ENCODE measurements around the gene PHACTR3. TPM values are rescaled to one million over a fixed set of nuclear protein-coding genes. Genes with fewer than 3 reads are reported as not detected.

The PHACTR3 gene
- total and polyA plus RNA-seq, 2 donors = 2.9 to 35.8 TPM

DNA sequence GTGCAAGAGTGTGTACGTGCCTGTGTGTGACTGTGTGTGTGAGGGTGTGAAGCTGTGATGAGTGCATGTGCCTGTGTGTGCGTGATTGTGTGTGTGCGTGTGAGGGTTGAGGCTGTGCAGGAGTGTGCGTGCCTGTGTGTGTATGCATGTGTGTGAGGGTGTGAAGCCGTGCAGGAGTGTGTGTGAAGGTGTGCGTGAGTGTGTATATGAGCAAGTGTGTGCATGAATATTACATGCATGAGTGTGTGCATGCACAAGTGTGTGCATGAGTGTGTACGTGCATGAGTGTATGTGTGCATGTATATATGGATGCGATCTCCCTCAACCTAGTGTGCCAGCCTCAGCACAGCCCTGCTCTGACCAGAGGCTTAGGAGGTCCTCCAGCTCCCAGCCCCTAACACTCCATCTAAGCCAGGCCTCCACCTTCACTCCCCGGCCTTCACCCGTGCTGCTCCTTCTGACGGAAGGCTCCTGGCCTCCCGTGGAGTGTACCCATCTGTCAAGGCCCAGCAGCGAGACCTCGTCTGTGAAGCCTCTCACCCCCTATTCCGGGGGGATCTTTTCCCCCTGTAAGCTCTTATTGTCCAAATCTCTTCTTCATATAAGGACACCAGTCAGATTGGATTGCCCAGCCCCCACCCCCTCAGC lies 19.9 kb upstream of the PHACTR3 start:
- no peak for DNase-seq (ENCODE audit: low read depth in 6 of 9, low spot score in 9 of 9)
- Histone ChIP-seq H3K4me3 (ENCODE audit: low read length in 2 of 2) (no peak overlapping the region), H3K9me3 (ENCODE audit: control insufficient read depth in 2 of 2, insufficient read depth in 1 of 2, low read length in 1 of 2) (peaks cover 0 to 1% of the 10 kb centered on the region in 2 donors), H3K27ac (ENCODE audit: low read depth in 1 of 2, low read length in 1 of 2) (no peak overlapping the region), H3K36me3 (ENCODE audit: control insufficient read depth in 2 of 2, insufficient read depth in 2 of 2, low read length in 1 of 2) (no peaks in the 10 kb centered on the region), H3K27me3 (ENCODE audit: control insufficient read depth in 2 of 2, insufficient read depth in 1 of 2, low read length in 1 of 2) (peaks cover 0 to 9% of the 10 kb centered on the region in 2 donors), H3K4me1 (ENCODE audit: control insufficient read depth in 2 of 2, insufficient read depth in 2 of 2, low read length in 2 of 2) (no peaks in the 10 kb centered on the region)
- WGBS = 93% methylated on average over 15 of the region's 15 CpGs

DNA sequence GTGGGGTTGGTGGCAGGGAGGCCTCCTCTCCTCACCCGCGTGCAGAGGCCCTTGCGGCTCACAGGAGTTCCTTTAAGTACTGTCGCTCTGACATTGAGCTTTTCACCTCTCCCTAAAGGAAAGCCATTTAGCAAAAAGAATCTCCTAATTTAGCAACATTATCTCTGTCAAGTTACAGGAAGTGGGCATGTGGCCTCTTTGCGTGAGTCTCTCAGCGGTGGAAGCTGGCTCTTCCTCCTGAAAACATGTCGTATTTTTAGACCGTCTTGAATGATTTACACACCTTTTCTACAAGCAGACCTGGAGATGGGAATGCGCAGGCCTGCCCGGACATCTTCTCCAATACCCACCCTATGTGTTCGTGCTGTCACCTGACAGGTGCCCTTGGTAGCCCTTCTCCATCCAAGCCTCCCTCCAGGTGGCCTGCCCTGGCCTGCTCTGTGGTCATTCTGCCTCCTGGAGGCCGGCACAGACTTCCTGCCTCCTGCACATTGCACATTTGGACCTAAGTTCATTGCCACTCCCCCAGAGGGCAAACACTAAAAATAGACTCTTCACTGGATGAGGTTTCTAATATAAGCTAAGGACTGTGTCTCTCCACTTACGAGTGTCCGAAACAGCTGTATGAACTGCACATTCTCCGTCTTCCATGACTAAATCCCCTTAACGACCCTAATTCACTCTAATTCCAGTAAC lies 18.5 kb upstream of the PHACTR3 start:
- Histone ChIP-seq H3K27me3 (ENCODE audit: control insufficient read depth in 2 of 2, insufficient read depth in 1 of 2, low read length in 1 of 2) (peaks cover 0 to 4% of the 10 kb centered on the region in 2 donors), H3K9me3 (ENCODE audit: control insufficient read depth in 2 of 2, insufficient read depth in 1 of 2, low read length in 1 of 2) (peaks cover 0 to 1% of the 10 kb centered on the region in 2 donors), H3K27ac (ENCODE audit: low read depth in 1 of 2, low read length in 1 of 2) (no peak overlapping the region), H3K36me3 (ENCODE audit: control insufficient read depth in 2 of 2, insufficient read depth in 2 of 2, low read length in 1 of 2) (no peaks in the 10 kb centered on the region), H3K4me1 (ENCODE audit: control insufficient read depth in 2 of 2, insufficient read depth in 2 of 2, low read length in 2 of 2) (no peaks in the 10 kb centered on the region), H3K4me3 (ENCODE audit: low read length in 2 of 2) (no peak overlapping the region)
- 45% methylated on average over 16 of the region's 16 CpGs for WGBS
- no peak for DNase-seq (ENCODE audit: low read depth in 6 of 9, low spot score in 9 of 9)

DNA sequence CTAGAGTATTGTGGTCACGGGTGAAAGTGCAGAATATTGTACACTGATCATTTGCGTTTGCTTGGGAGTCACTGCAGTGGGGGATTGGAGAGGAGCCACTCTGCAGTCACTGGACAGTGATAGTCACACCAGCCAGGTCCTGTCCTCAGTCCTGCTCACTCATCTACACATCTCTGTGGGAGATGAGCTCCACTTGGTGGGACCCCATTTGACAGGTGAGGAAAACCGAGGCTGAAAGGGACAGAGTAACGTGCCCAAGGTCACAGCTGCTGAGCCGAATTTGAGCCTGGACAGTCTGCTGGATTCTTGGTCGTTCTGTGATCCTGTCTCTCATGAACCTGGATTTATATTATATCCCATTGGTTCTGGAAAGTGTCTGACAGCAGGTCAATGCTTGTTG lies 17.7 kb upstream of the PHACTR3 start:
- WGBS = 95% methylated on average over 6 of the region's 6 CpGs
- no peak overlapping the region for H3K27ac ChIP-seq (ENCODE audit: low read depth in 1 of 2, low read length in 1 of 2)
- H3K36me3 ChIP-seq (ENCODE audit: control insufficient read depth in 2 of 2, insufficient read depth in 2 of 2, low read length in 1 of 2) = no peaks in the 10 kb centered on the region
- H3K4me1 ChIP-seq (ENCODE audit: control insufficient read depth in 2 of 2, insufficient read depth in 2 of 2, low read length in 2 of 2) = no peaks in the 10 kb centered on the region
- no peak overlapping the region for H3K4me3 ChIP-seq (ENCODE audit: low read length in 2 of 2)
- H3K9me3 ChIP-seq (ENCODE audit: control insufficient read depth in 2 of 2, insufficient read depth in 1 of 2, low read length in 1 of 2) = peaks cover 0 to 1% of the 10 kb centered on the region in 2 donors
- H3K27me3 ChIP-seq (ENCODE audit: control insufficient read depth in 2 of 2, insufficient read depth in 1 of 2, low read length in 1 of 2) = peaks cover 0 to 3% of the 10 kb centered on the region in 2 donors
- no peak for DNase-seq (ENCODE audit: low read depth in 6 of 9, low spot score in 9 of 9)

DNA sequence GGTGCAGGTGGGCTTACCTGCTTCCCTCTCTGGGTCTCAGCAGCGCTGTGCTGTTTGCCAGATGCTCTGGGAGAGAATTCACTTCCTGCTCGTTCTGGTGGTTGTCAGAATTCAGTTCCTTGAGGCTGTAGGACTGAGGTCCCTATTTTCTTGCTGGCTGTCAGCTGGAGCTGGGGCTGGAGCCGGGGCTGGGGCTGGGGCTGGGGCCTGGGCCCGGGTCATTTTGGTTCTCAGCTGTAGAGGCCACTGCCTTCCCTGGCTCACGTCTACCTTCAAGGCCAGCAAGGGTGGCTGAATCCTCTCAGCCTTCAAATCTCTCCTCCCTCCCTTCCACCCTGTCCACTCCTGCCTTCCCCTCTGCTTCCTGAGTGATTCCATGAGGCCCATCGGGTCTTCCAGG lies 16.8 kb upstream of the PHACTR3 start:
- 93% methylated on average over 6 of the region's 6 CpGs for WGBS

DNA sequence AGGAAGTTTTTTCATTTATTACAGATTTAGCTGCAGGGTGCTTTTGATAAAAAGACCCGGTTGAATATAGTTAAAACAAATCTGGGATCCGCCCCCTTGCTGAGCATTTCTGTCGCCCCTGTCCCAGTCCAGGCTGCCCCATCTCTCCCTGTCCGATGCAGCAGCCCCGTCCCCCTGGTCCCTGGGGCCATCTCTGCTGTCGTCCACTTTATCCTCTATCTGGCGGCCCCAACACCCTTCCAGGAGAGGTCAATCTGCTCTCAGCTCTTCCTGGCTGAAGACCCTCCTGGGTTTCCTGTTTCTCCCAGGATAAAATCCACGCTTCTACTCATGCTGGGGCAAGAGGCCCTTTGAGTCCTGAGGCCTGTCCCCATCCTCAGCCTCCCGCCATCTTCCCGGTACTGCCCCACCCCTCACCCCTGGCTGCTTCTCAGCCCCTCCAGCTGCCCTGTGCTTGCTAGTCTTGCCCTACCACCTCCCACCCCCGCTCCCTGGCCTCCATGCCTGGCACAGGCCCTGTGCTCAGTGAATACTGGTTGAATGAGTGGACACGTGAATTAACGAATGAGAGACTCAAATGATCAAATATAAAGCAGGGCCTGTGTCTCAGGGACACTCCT lies 16.0 kb upstream of the PHACTR3 start:
- Histone ChIP-seq H3K36me3 (ENCODE audit: control insufficient read depth in 2 of 2, insufficient read depth in 2 of 2, low read length in 1 of 2) (no peaks in the 10 kb centered on the region), H3K4me3 (ENCODE audit: low read length in 2 of 2) (no peak overlapping the region), H3K9me3 (ENCODE audit: control insufficient read depth in 2 of 2, insufficient read depth in 1 of 2, low read length in 1 of 2) (peaks cover 0 to 1% of the 10 kb centered on the region in 2 donors), H3K27ac (ENCODE audit: low read depth in 1 of 2, low read length in 1 of 2) (no peak overlapping the region), H3K4me1 (ENCODE audit: control insufficient read depth in 2 of 2, insufficient read depth in 2 of 2, low read length in 2 of 2) (no peaks in the 10 kb centered on the region), H3K27me3 (ENCODE audit: control insufficient read depth in 2 of 2, insufficient read depth in 1 of 2, low read length in 1 of 2) (peaks cover 0 to 3% of the 10 kb centered on the region in 2 donors)
- no peak for DNase-seq (ENCODE audit: low read depth in 6 of 9, low spot score in 9 of 9)
- WGBS = 92% methylated on average over 13 of the region's 13 CpGs

More for the DNA sequence above, 16.8 kb upstream of the PHACTR3 start:
- Histone ChIP-seq H3K9me3 (ENCODE audit: control insufficient read depth in 2 of 2, insufficient read depth in 1 of 2, low read length in 1 of 2) (peaks cover 0 to 1% of the 10 kb centered on the region in 2 donors), H3K4me3 (ENCODE audit: low read length in 2 of 2) (no peak overlapping the region), H3K27me3 (ENCODE audit: control insufficient read depth in 2 of 2, insufficient read depth in 1 of 2, low read length in 1 of 2) (peaks cover 0 to 3% of the 10 kb centered on the region in 2 donors), H3K4me1 (ENCODE audit: control insufficient read depth in 2 of 2, insufficient read depth in 2 of 2, low read length in 2 of 2) (no peaks in the 10 kb centered on the region), H3K36me3 (ENCODE audit: control insufficient read depth in 2 of 2, insufficient read depth in 2 of 2, low read length in 1 of 2) (no peaks in the 10 kb centered on the region), H3K27ac (ENCODE audit: low read depth in 1 of 2, low read length in 1 of 2) (no peak overlapping the region)
- no peak for DNase-seq (ENCODE audit: low read depth in 6 of 9, low spot score in 9 of 9)

DNA sequence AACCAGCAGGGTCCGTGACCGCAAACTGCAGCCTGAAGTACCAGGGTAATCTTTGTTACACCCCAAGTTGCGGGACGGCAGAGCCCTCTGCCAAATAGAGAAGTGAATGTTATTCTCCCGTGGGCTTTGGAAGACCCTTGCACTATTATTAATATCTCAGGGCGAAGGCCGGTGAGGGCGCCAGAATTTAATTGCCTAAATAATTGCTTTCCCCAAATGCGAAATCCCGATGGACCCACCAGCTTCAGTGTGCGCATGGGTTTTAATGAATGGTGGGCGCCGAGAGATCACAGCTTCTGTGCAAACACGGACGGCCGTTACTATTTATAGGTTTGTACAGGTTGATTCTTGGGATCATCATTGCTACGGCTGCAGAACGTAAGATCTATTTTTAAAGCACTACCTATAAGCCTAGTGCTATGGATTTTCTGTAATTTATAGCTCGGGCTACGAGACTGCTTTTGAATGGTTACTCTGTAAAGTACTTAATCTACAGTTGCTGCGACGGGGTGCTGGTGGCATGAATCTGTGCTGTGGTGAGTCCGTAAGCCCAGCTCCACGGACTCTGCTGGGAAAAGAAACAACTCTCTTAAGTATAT lies 15.2 kb upstream of the PHACTR3 start:
- H3K36me3 ChIP-seq (ENCODE audit: control insufficient read depth in 2 of 2, insufficient read depth in 2 of 2, low read length in 1 of 2) = no peaks in the 10 kb centered on the region
- DNase-seq (ENCODE audit: low read depth in 6 of 9, low spot score in 9 of 9) = no peak
- no peaks in the 10 kb centered on the region for H3K4me1 ChIP-seq (ENCODE audit: control insufficient read depth in 2 of 2, insufficient read depth in 2 of 2, low read length in 2 of 2)
- 97% methylated on average over 24 of the region's 24 CpGs for WGBS
- H3K9me3 ChIP-seq (ENCODE audit: control insufficient read depth in 2 of 2, insufficient read depth in 1 of 2, low read length in 1 of 2) = no peaks in the 10 kb centered on the region
- no peak overlapping the region for H3K4me3 ChIP-seq (ENCODE audit: low read length in 2 of 2)
- peaks cover 0 to 3% of the 10 kb centered on the region in 2 donors for H3K27me3 ChIP-seq (ENCODE audit: control insufficient read depth in 2 of 2, insufficient read depth in 1 of 2, low read length in 1 of 2)
- no peak overlapping the region for H3K27ac ChIP-seq (ENCODE audit: low read depth in 1 of 2, low read length in 1 of 2)

DNA sequence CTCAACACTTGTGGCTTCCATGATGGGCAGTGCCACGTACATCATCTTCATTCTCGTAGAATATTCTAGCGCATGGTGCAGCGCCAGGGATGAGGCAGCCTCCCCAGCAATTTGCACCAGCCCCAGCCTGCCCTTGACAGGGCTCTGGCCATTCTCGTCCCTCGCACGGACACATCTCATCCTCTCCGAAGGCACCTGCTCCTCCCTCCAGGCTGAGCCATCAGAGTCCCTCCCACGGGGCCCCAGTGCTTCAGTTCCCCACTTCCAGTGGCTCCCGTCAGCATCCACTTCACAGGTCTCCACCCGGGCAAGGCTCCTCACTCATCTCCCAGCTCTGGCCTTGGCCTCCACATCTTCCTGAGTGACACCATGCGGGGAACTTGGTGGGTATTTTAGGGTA lies 13.3 kb upstream of the PHACTR3 start:
- WGBS = 95% methylated on average over 12 of the region's 12 CpGs
- H3K27ac ChIP-seq (ENCODE audit: low read depth in 1 of 2, low read length in 1 of 2) = no peak overlapping the region
- no peaks in the 10 kb centered on the region for H3K4me1 ChIP-seq (ENCODE audit: control insufficient read depth in 2 of 2, insufficient read depth in 2 of 2, low read length in 2 of 2)
- H3K36me3 ChIP-seq (ENCODE audit: control insufficient read depth in 2 of 2, insufficient read depth in 2 of 2, low read length in 1 of 2) = no peaks in the 10 kb centered on the region
- H3K27me3 ChIP-seq (ENCODE audit: control insufficient read depth in 2 of 2, insufficient read depth in 1 of 2, low read length in 1 of 2) = no peaks in the 10 kb centered on the region
- no peak for DNase-seq (ENCODE audit: low read depth in 6 of 9, low spot score in 9 of 9)
- H3K9me3 ChIP-seq (ENCODE audit: control insufficient read depth in 2 of 2, insufficient read depth in 1 of 2, low read length in 1 of 2) = no peaks in the 10 kb centered on the region
- H3K4me3 ChIP-seq (ENCODE audit: low read length in 2 of 2) = no peak overlapping the region

DNA sequence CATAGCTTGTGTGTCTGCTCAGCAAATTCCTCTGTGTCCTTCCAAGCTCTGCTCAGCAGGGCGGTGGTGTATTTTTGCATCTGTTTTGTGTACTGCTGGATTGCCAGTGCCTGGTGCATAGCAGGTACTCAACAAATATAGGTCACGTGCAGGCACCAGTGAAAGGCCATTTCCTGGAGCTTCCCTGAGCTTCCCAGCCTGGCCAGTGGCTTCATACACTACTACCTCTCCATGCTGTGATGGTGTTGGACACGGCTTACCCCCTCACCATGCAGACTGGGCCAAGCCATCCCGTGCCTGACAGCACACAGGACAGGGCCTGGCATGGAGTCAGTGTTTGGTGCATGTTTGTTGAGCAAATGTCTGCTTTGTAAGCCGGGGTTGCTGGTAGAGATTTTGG lies 7.7 kb upstream of the PHACTR3 start:
- Histone ChIP-seq H3K36me3 (ENCODE audit: control insufficient read depth in 2 of 2, insufficient read depth in 2 of 2, low read length in 1 of 2) (no peaks in the 10 kb centered on the region), H3K27me3 (ENCODE audit: control insufficient read depth in 2 of 2, insufficient read depth in 1 of 2, low read length in 1 of 2) (peaks cover 1 to 7% of the 10 kb centered on the region in 2 donors), H3K9me3 (ENCODE audit: control insufficient read depth in 2 of 2, insufficient read depth in 1 of 2, low read length in 1 of 2) (no peaks in the 10 kb centered on the region), H3K27ac (ENCODE audit: low read depth in 1 of 2, low read length in 1 of 2) (no peak overlapping the region), H3K4me1 (ENCODE audit: control insufficient read depth in 2 of 2, insufficient read depth in 2 of 2, low read length in 2 of 2) (no peaks in the 10 kb centered on the region), H3K4me3 (ENCODE audit: low read length in 2 of 2) (no peak overlapping the region)
- DNase-seq (ENCODE audit: low read depth in 6 of 9, low spot score in 9 of 9) = no peak
- WGBS = 84% methylated on average over 5 of the region's 5 CpGs

DNA sequence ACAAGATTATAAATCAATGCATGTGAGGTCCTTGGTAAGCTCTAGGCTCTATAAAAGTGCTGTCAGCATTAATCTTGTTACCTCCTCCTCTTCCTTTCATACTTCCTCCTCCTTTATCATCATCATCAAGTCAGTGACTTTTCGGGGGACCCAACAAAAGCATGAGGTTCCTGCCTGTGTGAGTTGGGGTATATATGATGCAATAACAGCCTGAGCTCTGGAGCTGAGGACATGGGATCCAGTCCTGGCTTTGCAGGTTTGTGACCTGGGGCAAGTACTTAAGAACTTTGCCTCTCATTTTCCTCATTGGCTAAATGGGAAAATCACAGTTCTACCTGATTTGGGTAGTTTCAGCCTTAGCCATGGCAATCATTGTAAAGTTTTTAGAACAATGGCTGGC lies 7.1 kb upstream of the PHACTR3 start:
- H3K4me1 ChIP-seq (ENCODE audit: control insufficient read depth in 2 of 2, insufficient read depth in 2 of 2, low read length in 2 of 2) = no peaks in the 10 kb centered on the region
- DNase-seq (ENCODE audit: low read depth in 6 of 9, low spot score in 9 of 9) = no peak
- H3K36me3 ChIP-seq (ENCODE audit: control insufficient read depth in 2 of 2, insufficient read depth in 2 of 2, low read length in 1 of 2) = no peaks in the 10 kb centered on the region
- no peak overlapping the region for H3K27ac ChIP-seq (ENCODE audit: low read depth in 1 of 2, low read length in 1 of 2)
- H3K27me3 ChIP-seq (ENCODE audit: control insufficient read depth in 2 of 2, insufficient read depth in 1 of 2, low read length in 1 of 2) = peaks cover 3 to 11% of the 10 kb centered on the region in 2 donors
- WGBS = 38% methylated on average over 1 of the region's 1 CpG
- H3K9me3 ChIP-seq (ENCODE audit: control insufficient read depth in 2 of 2, insufficient read depth in 1 of 2, low read length in 1 of 2) = no peaks in the 10 kb centered on the region
- H3K4me3 ChIP-seq (ENCODE audit: low read length in 2 of 2) = no peak overlapping the region

Data from thymus (tissue), 11 donors.